TTC549 (cell line): ENCODE data around the gene BMERB1.
"Not testable (repeated sequence)": the region's sequence is repeated elsewhere in the genome, so short reads cannot be mapped to it uniquely, and the experiment has no call there.

Experiments used
- FAIRE-seq: peaks from 2 replicates; lab custom pipeline; 2012; peaks lifted over from hg19 to GRCh38; lab: Jason Lieb, UNC

The BMERB1 gene

GRCh38 chr16:15594711-15595320 lies 160.4 kb downstream of the BMERB1 start:
- FAIRE-seq: no peak

GRCh38 chr16:15597135-15597534 lies 162.7 kb downstream of the BMERB1 start:
- no peak for FAIRE-seq

GRCh38 chr16:15597822-15598647 lies 163.6 kb downstream of the BMERB1 start:
- FAIRE-seq: no peak

DNA sequence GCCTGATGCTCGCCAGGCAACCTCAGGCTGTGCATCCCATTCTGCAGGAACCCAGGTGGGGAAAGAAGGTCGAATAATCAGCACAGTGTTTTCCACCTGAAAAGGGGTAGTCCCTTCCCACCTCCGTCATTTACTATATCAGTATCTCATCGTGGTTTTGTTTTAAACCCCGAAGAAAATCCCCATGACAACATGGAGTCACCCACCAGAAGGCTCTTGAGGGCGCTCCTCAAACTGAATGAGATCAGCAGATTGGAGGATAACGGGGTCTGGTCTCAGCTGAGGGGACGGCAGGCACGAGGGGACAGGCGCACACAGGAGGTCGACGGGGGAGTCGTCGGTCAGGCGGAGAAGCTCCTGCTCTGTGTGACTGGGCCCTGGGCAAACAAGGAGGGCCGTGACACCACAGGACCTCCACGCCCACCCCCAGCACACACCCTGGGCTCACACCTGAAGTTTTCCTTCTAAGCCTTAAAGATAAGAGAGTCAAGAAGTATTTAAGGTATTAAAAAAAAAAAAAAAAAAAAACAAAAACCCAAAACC lies 164.3 kb downstream of the BMERB1 start:
- FAIRE-seq: no peak

DNA sequence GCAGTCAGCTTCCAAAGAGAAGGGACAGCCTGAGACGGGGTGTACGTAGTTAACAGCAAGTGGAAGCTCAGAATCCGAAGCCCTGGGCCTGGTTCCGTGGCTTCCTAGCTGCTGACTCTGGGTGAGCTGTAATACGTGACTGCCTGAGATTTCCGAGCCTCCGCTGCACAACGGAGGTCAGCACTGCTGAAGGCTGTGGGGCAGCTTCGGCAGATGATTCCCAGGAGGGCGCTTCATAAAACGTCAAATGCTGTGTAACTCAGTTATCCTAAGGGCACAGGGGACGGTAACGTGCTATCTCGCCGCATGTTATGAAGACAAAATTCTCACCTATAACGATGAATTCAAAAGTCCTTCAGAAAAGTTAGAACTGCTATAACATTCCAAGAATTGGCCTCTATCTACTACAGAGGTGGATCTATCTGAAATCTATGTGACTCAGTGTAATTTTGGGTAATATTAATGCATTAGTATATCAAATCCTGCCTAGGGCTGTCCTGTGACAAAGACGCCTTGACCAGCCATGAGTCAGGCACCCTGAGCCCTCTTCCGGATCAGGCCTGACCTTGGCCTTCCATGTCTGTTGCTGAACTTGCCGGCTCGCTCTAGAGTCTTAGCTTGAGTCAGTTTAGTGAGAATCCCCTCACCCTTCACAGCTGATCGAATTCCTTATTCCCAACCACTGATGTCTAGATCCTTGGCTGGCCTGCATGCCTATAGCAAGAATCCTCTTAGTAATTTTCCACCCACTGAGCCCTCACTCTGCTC lies 165.1 kb downstream of the BMERB1 start:
- FAIRE-seq: no peak

DNA sequence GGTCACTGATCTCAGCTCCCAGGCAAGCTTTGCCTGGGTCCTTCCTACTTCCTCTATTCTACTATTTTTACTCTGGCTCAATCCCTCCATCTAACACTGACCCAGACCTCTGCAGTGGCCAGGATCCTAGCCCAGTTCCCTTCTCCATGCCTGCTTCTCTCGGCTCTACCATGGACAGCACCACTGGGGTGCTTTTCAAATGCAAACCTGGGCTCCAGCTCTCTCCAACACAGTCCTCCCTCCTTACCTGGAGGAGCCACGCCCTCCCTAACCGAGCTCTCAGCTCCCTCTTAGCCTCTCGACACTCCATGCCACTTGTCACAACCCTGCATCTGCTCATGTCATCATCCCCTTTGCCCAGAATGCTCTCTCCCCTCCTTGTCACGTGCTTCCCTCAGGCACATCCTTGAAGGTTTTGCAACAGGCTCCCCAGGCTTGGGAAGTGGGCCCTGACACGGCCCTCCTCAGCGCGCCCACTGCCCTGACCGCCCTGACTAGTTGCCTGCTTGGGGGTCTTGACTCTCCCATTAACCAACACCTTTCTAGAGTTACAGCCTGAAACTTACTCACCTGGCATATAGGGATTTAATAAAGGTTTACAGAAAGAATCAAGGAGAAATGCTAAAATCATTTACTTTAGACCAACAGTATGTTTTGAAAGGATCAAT lies 167.0 kb downstream of the BMERB1 start:
- no peak for FAIRE-seq

DNA sequence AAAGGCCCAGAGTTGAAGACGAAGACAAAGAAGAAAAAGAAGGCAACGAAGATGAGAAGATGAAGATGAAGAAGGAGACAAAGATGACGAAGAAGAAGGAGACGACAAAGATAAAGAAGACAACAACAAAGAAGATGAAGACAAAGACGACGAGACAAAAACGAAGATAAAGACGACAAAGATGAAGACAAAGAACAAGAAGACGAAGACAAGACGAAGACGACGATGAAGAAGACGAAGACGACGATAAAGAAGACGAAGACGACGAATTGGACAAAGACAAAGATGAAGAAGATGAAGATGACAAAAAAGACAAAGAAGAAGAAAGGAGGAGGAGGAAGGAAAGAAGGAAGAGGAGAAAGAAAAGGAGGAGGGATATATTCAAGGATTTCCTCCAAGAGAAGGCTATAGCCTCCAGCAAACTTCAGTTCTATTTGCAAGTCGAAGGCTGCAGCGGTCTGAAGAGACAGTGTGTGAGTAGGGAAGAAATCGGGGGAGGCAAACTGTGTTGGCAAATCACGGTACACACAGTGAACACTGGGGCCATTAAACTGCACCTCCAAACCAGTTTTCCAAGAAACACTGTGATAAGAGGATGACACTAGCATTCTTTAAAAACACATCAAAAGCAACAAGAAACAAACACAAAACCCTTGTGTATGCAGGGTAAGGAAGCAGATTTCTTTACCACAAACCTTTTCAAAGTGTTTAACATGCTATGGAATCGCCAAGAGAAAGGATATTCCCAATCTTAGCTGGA lies 168.1 kb downstream of the BMERB1 start:
- FAIRE-seq: no peak

GRCh38 chr16:15604460-15605440 lies 170.4 kb downstream of the BMERB1 start:
- FAIRE-seq: no peak

DNA sequence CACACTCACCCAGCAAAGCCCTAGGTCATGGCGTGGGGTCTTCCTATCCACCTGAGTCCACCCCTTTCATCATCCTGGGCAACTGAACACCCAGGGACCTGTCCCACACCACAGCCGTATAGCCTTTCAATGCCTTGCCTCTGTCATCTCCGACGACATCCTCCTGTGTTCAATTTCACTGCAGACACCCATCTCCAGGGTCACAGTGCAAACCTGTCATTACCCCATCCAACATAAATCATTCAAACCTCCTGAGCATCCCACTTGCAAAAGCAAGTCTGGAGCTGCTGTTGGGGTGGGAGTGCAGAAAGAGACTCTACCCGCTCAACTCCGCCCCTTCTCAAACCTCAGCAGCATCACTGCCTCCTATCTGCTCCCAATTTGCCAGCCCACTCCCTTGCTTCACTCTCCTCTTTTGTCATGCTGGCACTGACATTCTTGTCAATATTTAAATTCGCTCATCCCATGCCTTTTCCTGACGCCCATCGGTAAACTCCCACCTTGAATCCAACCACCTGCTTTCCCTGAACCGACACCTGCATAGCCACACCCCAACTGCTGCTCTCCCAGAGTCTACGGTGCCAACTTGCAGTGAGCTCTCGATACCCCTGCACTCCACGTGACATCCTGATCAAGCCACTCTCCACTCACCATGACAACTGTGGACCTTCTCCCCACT lies 171.6 kb downstream of the BMERB1 start:
- no peak for FAIRE-seq

- FAIRE-seq: no peak
These were observed 172.3 kb downstream of the BMERB1 start for GRCh38 chr16:15606518-15607220.

DNA sequence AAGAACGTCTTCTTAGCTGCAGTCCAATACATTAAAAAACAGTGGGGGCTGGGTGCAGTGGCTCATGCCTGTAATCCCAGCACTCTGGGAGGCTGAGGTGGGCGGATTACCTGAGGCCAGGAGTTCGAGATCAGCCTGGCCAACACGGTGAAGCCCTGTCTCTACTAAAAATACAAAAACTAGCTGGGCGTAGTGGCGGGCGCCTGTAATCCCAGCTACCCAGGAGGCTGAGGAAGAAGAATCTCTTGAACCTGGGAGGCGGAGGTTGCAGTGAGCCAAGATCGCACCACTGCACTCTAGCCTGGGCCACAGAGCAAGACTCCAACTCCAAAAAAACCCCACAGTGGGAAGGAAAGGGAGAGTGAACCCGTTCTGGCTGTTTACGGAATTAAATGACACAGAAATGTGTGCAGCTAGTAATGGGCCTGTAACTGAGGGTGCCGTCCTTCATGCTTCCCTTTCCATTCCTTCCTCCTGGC lies 172.9 kb downstream of the BMERB1 start:
- FAIRE-seq: not testable (repeated sequence)

DNA sequence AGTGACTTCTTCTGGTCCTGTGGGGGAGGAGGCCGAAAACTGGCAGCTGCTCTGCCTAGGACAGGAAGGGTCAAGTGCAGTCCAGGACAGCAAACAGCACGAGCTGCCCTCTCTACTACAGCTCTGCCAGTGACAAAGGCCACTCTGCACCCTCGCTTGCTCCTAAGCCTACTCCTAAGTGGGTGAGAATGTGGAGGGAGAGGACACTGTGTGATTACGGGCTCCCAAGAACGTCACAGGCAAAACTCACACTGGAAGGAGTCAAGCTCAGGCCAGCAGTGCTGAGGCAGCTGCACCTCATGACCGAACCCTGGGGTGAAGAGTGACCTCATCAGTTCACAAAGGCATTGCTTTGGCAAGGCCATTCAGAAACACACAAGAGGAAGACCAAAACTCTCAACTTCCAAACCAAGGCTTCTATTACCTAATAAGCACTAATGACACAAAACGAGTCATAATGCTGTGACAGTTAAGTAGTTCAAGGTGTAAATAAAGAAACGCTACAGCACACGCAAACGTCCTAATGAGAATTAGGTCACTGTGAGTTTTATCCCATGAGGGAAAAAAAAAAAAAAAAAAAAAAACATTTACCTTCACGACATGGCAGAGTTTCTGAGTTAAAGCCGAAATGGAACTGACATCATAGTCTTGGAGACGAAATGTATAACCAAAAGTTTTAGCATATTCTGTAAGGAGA lies 173.5 kb downstream of the BMERB1 start:
- no peak for FAIRE-seq

- no peak for FAIRE-seq
These were observed 174.3 kb downstream of the BMERB1 start for GRCh38 chr16:15608398-15609285.

DNA sequence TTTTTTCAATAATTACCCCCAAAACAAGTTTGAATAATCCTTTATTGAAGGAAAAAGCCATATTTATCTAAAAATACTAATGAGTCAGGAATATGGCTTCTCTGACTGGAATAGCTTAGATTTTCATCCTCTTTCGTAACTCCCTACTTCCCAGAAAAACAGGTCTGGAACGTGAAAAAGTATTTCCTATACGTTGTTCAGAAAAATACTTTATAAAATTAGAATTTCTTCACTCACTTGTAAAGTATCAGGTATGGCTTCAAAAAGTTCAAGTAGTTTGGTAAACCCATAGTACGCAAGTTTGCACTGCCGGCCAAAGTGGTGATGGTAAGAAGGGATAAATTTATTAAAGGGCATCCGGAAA lies 174.9 kb downstream of the BMERB1 start:
- FAIRE-seq: no peak

GRCh38 chr16:15610369-15610871 lies 176.0 kb downstream of the BMERB1 start:
- no peak for FAIRE-seq

GRCh38 chr16:15611610-15612009 lies 177.2 kb downstream of the BMERB1 start:
- FAIRE-seq: no peak

DNA sequence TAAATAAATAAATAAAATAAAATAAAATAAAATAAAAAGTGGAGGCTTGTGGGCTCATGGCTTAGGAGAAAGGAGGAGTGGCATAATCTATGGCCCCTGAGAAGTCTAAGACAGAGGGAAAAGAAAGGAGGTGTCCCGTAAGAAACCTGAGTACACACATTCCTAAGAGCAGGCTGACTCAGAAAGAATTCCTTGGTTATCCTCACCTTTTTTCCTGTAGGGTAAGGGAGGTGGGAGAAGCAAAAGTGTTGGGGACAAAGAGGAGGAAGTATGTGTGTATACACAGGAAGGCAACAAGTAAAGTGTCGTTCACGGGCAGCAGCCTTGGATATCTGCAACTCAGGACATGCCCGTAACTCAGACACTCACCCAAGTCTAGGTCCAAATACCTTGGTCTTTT lies 179.3 kb downstream of the BMERB1 start:
- FAIRE-seq: no peak
